ENCODE results near the gene NUFIP2. TPM values are rescaled to one million over a fixed set of nuclear protein-coding genes. Genes with fewer than 3 reads are reported as not detected.

The NUFIP2 gene
- total RNA-seq, 1 donor from 2014 or later: 51.0 TPM

GRCh38 chr17:29251184-29251583 is 42.8 kb downstream of the NUFIP2 start:
- no peak for DNase-seq
- H3K27me3 Mint-ChIP-seq (ENCODE audit: unreplicated experiment): peaks cover 4% of the 10 kb centered on the region
- H3K4me3 Mint-ChIP-seq (ENCODE audit: unreplicated experiment): no peak overlapping the region
- H3K36me3 Mint-ChIP-seq (ENCODE audit: unreplicated experiment): no peaks in the 10 kb centered on the region
- H3K9me3 Mint-ChIP-seq (ENCODE audit: unreplicated experiment): peaks cover 4% of the 10 kb centered on the region
- no peak for TF ChIP-seq CTCF (IDR thresholded peaks at IDR 0.05; ENCODE audit: partially characterized antibody, unreplicated experiment)
- peaks cover 7% of the 10 kb centered on the region for H3K4me1 Mint-ChIP-seq (ENCODE audit: low read depth, unreplicated experiment)
- H3K27ac Mint-ChIP-seq (ENCODE audit: unreplicated experiment): no peak overlapping the region

- H3K9me3 Mint-ChIP-seq (ENCODE audit: unreplicated experiment): peaks cover 4% of the 10 kb centered on the region
- no peak overlapping the region for H3K4me3 Mint-ChIP-seq (ENCODE audit: unreplicated experiment)
- H3K27me3 Mint-ChIP-seq (ENCODE audit: unreplicated experiment): peaks cover 4% of the 10 kb centered on the region
- H3K36me3 Mint-ChIP-seq (ENCODE audit: unreplicated experiment): no peaks in the 10 kb centered on the region
- no peak for DNase-seq
- H3K27ac Mint-ChIP-seq (ENCODE audit: unreplicated experiment): no peak overlapping the region
- no peak for TF ChIP-seq CTCF (IDR thresholded peaks at IDR 0.05; ENCODE audit: partially characterized antibody, unreplicated experiment)
- peaks cover 7% of the 10 kb centered on the region for H3K4me1 Mint-ChIP-seq (ENCODE audit: low read depth, unreplicated experiment)
Observed at GRCh38 chr17:29250666-29251065, 43.3 kb downstream of the NUFIP2 start.

GRCh38 chr17:29248845-29249244 is 45.1 kb downstream of the NUFIP2 start:
- Mint-ChIP-seq H3K4me1 (ENCODE audit: low read depth, unreplicated experiment) (peaks cover 7% of the 10 kb centered on the region), H3K27me3 (ENCODE audit: unreplicated experiment) (peaks cover 4% of the 10 kb centered on the region), H3K4me3 (ENCODE audit: unreplicated experiment) (no peak overlapping the region), H3K36me3 (ENCODE audit: unreplicated experiment) (no peaks in the 10 kb centered on the region), H3K9me3 (ENCODE audit: unreplicated experiment) (peaks cover 4% of the 10 kb centered on the region), H3K27ac (ENCODE audit: unreplicated experiment) (no peak overlapping the region)
- DNase-seq: no peak
- no peak for TF ChIP-seq CTCF (IDR thresholded peaks at IDR 0.05; ENCODE audit: partially characterized antibody, unreplicated experiment)

GRCh38 chr17:29247219-29247618 is 46.7 kb downstream of the NUFIP2 start:
- peaks cover 4% of the 10 kb centered on the region for H3K9me3 Mint-ChIP-seq (ENCODE audit: unreplicated experiment)
- H3K27ac Mint-ChIP-seq (ENCODE audit: unreplicated experiment): peak overlapping the region; percentile 65
- H3K36me3 Mint-ChIP-seq (ENCODE audit: unreplicated experiment): no peaks in the 10 kb centered on the region
- no peak for TF ChIP-seq CTCF (IDR thresholded peaks at IDR 0.05; ENCODE audit: partially characterized antibody, unreplicated experiment)
- peaks cover 5% of the 10 kb centered on the region for H3K27me3 Mint-ChIP-seq (ENCODE audit: unreplicated experiment)
- DNase-seq: no peak
- peaks cover 7% of the 10 kb centered on the region for H3K4me1 Mint-ChIP-seq (ENCODE audit: low read depth, unreplicated experiment)
- H3K4me3 Mint-ChIP-seq (ENCODE audit: unreplicated experiment): peak overlapping the region; percentile 72

GRCh38 chr17:29246628-29247027 is 47.3 kb downstream of the NUFIP2 start, which contains the start of gene CRYBA1:
Gene CRYBA1 (plus strand): TSS chr17:29246859. CDS start chr17:29246864, 5 bp downstream.
- Mint-ChIP-seq H3K9me3 (ENCODE audit: unreplicated experiment) (peaks cover 4% of the 10 kb centered on the region), H3K4me3 (ENCODE audit: unreplicated experiment) (peak within 1 kb of the TSS; percentile 72), H3K36me3 (ENCODE audit: unreplicated experiment) (no peaks in the 10 kb centered on the region), H3K27me3 (ENCODE audit: unreplicated experiment) (peaks cover 5% of the 10 kb centered on the region), H3K27ac (ENCODE audit: unreplicated experiment) (peak within 1 kb of the TSS; percentile 87), H3K4me1 (ENCODE audit: low read depth, unreplicated experiment) (peaks cover 7% of the 10 kb centered on the region)
- DNase-seq: peak; percentile 45
- TF ChIP-seq CTCF (IDR thresholded peaks at IDR 0.05; ENCODE audit: partially characterized antibody, unreplicated experiment): no peak

Data from glutamatergic neuron (in vitro differentiated cells).